HG02642 (cell line): ENCODE data around the gene ODF4.
"Not testable (repeated sequence)": the region's sequence is repeated elsewhere in the genome, so short reads cannot be mapped to it uniquely, and the experiment has no call there.

Source experiments
- ATAC-seq: cut with Tn5 transposase; IDR thresholded peaks from one replicate; pipeline ENCODE4 v1.9.1; 2021; ENCODE audit warnings: mild to moderate bottlenecking; ENCODE audit not compliant: unreplicated experiment, poor library complexity

Gene ODF4

GRCh38 chr17:8392674-8393469 is 53.2 kb downstream of the ODF4 start:
- ATAC-seq, result no peak

GRCh38 chr17:8393470-8394231 is 54.0 kb downstream of the ODF4 start:
- no peak for ATAC-seq

DNA sequence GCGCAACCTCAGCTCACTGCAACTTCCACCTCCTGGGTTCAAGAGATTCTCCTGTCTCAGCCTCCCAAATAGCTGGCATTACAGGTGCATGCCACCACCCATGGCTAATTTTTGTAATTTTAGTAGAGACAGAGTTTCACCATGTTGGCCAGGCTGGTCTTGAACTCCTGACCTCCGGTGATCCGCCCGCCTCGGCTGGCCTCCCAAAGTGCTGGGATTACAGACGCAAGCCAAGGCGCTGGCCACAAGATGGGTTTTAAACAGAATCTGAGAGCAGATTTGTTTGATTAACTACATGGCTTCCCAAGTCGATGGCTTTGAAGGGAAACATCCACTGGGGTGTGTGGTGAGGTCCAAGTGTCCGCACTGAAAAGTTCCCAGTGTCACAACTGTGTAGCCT is 54.9 kb downstream of the ODF4 start:
- not testable (repeated sequence) for ATAC-seq
